Measurements from ENCODE around the gene PRCD.
"Not testable (repeated sequence)": the region's sequence is repeated elsewhere in the genome, so short reads cannot be mapped to it uniquely, and the experiment has no call there.

PRCD gene

GRCh38 chr17:76562734-76563148 lies 22.9 kb downstream of the PRCD start:
- Histone ChIP-seq H3K27ac (ENCODE audit: low read depth, low read length) (peak overlapping the region; percentile 18), H3K36me3 (ENCODE audit: control insufficient read depth in 5 of 5, insufficient read depth in 5 of 5, low read length in 5 of 5) (peaks cover 0 to 33% (median 17%) of the 10 kb centered on the region in 5 donors), H3K9me3 (ENCODE audit: control insufficient read depth in 5 of 5, low read length in 5 of 5) (no peaks in the 10 kb centered on the region), H3K4me1 (ENCODE audit: control insufficient read depth in 5 of 5, insufficient read depth in 5 of 5, low read length in 5 of 5) (peaks cover 15 to 59% (median 50%) of the 10 kb centered on the region in 5 donors), H3K4me3 (ENCODE audit: low read depth in 1 of 5, low read length in 5 of 5) (no peak overlapping the region), H3K9ac (ENCODE audit: low read length in 5 of 5) (no peak overlapping the region), H3K27me3 (ENCODE audit: control insufficient read depth in 5 of 5, insufficient read depth in 4 of 5, low read length in 5 of 5) (no peaks in the 10 kb centered on the region)

GRCh38 chr17:76563359-76563758 lies 23.5 kb downstream of the PRCD start:
- Histone ChIP-seq H3K4me1 (ENCODE audit: control insufficient read depth in 5 of 5, insufficient read depth in 5 of 5, low read length in 5 of 5) (peaks cover 13 to 56% (median 48%) of the 10 kb centered on the region in 5 donors), H3K36me3 (ENCODE audit: control insufficient read depth in 5 of 5, insufficient read depth in 5 of 5, low read length in 5 of 5) (peaks cover 0 to 33% (median 17%) of the 10 kb centered on the region in 5 donors), H3K27ac (ENCODE audit: low read depth, low read length) (peak overlapping the region; percentile 18)
- not testable (repeated sequence) for H3K9ac ChIP-seq (ENCODE audit: low read length in 5 of 5); H3K27me3 ChIP-seq (ENCODE audit: control insufficient read depth in 5 of 5, insufficient read depth in 4 of 5, low read length in 5 of 5); H3K9me3 ChIP-seq (ENCODE audit: control insufficient read depth in 5 of 5, low read length in 5 of 5); H3K4me3 ChIP-seq (ENCODE audit: low read depth in 1 of 5, low read length in 5 of 5)

- H3K27me3 ChIP-seq (ENCODE audit: control insufficient read depth in 5 of 5, insufficient read depth in 4 of 5, low read length in 5 of 5); H3K9ac ChIP-seq (ENCODE audit: low read length in 5 of 5); H3K9me3 ChIP-seq (ENCODE audit: control insufficient read depth in 5 of 5, low read length in 5 of 5); H3K4me3 ChIP-seq (ENCODE audit: low read depth in 1 of 5, low read length in 5 of 5): not testable (repeated sequence)
- H3K36me3 ChIP-seq (ENCODE audit: control insufficient read depth in 5 of 5, insufficient read depth in 5 of 5, low read length in 5 of 5): peaks cover 0 to 30% (median 17%) of the 10 kb centered on the region in 5 donors
- peak overlapping the region; percentile 18 for H3K27ac ChIP-seq (ENCODE audit: low read depth, low read length)
- H3K4me1 ChIP-seq (ENCODE audit: control insufficient read depth in 5 of 5, insufficient read depth in 5 of 5, low read length in 5 of 5): peaks cover 8 to 45% (median 37%) of the 10 kb centered on the region in 5 donors
Observed at GRCh38 chr17:76564991-76565727, 25.3 kb downstream of the PRCD start.

GRCh38 chr17:76565728-76566612 lies 26.1 kb downstream of the PRCD start:
- Histone ChIP-seq H3K27ac (ENCODE audit: low read depth, low read length) (peak overlapping the region; percentile 18), H3K4me3 (ENCODE audit: low read depth in 1 of 5, low read length in 5 of 5) (no peak overlapping the region), H3K9me3 (ENCODE audit: control insufficient read depth in 5 of 5, low read length in 5 of 5) (no peaks in the 10 kb centered on the region), H3K9ac (ENCODE audit: low read length in 5 of 5) (no peak overlapping the region), H3K4me1 (ENCODE audit: control insufficient read depth in 5 of 5, insufficient read depth in 5 of 5, low read length in 5 of 5) (peaks cover 6 to 39% (median 32%) of the 10 kb centered on the region in 5 donors), H3K27me3 (ENCODE audit: control insufficient read depth in 5 of 5, insufficient read depth in 4 of 5, low read length in 5 of 5) (no peaks in the 10 kb centered on the region), H3K36me3 (ENCODE audit: control insufficient read depth in 5 of 5, insufficient read depth in 5 of 5, low read length in 5 of 5) (peaks cover 0 to 29% (median 17%) of the 10 kb centered on the region in 5 donors)

GRCh38 chr17:76566613-76566943 lies 26.7 kb downstream of the PRCD start:
- Histone ChIP-seq H3K4me1 (ENCODE audit: control insufficient read depth in 5 of 5, insufficient read depth in 5 of 5, low read length in 5 of 5) (peaks cover 6 to 33% (median 26%) of the 10 kb centered on the region in 5 donors), H3K9me3 (ENCODE audit: control insufficient read depth in 5 of 5, low read length in 5 of 5) (no peaks in the 10 kb centered on the region), H3K27ac (ENCODE audit: low read depth, low read length) (no peak overlapping the region), H3K36me3 (ENCODE audit: control insufficient read depth in 5 of 5, insufficient read depth in 5 of 5, low read length in 5 of 5) (peaks cover 0 to 28% (median 16%) of the 10 kb centered on the region in 5 donors), H3K9ac (ENCODE audit: low read length in 5 of 5) (no peak overlapping the region), H3K27me3 (ENCODE audit: control insufficient read depth in 5 of 5, insufficient read depth in 4 of 5, low read length in 5 of 5) (no peaks in the 10 kb centered on the region), H3K4me3 (ENCODE audit: low read depth in 1 of 5, low read length in 5 of 5) (no peak overlapping the region)

- H3K4me3 ChIP-seq (ENCODE audit: low read depth in 1 of 5, low read length in 5 of 5): no peak overlapping the region
- peaks cover 2 to 29% (median 21%) of the 10 kb centered on the region in 5 donors for H3K4me1 ChIP-seq (ENCODE audit: control insufficient read depth in 5 of 5, insufficient read depth in 5 of 5, low read length in 5 of 5)
- H3K27me3 ChIP-seq (ENCODE audit: control insufficient read depth in 5 of 5, insufficient read depth in 4 of 5, low read length in 5 of 5): no peaks in the 10 kb centered on the region
- peaks cover 0 to 24% (median 12%) of the 10 kb centered on the region in 5 donors for H3K36me3 ChIP-seq (ENCODE audit: control insufficient read depth in 5 of 5, insufficient read depth in 5 of 5, low read length in 5 of 5)
- H3K9me3 ChIP-seq (ENCODE audit: control insufficient read depth in 5 of 5, low read length in 5 of 5): no peaks in the 10 kb centered on the region
- no peak overlapping the region for H3K27ac ChIP-seq (ENCODE audit: low read depth, low read length)
- no peak overlapping the region for H3K9ac ChIP-seq (ENCODE audit: low read length in 5 of 5)
Observed at GRCh38 chr17:76566988-76567431, 27.2 kb downstream of the PRCD start.

GRCh38 chr17:76567634-76568432 lies 28.0 kb downstream of the PRCD start:
- no peaks in the 10 kb centered on the region for H3K9me3 ChIP-seq (ENCODE audit: control insufficient read depth in 5 of 5, low read length in 5 of 5)
- H3K27me3 ChIP-seq (ENCODE audit: control insufficient read depth in 5 of 5, insufficient read depth in 4 of 5, low read length in 5 of 5): no peaks in the 10 kb centered on the region
- peaks cover 0 to 19% (median 12%) of the 10 kb centered on the region in 5 donors for H3K36me3 ChIP-seq (ENCODE audit: control insufficient read depth in 5 of 5, insufficient read depth in 5 of 5, low read length in 5 of 5)
- H3K27ac ChIP-seq (ENCODE audit: low read depth, low read length): no peak overlapping the region
- H3K4me3 ChIP-seq (ENCODE audit: low read depth in 1 of 5, low read length in 5 of 5): no peak overlapping the region
- H3K4me1 ChIP-seq (ENCODE audit: control insufficient read depth in 5 of 5, insufficient read depth in 5 of 5, low read length in 5 of 5): peaks cover under 1 to 22% (median 15%) of the 10 kb centered on the region in 5 donors
- H3K9ac ChIP-seq (ENCODE audit: low read length in 5 of 5): no peak overlapping the region

- Histone ChIP-seq H3K4me3 (ENCODE audit: low read depth in 1 of 5, low read length in 5 of 5) (no peak overlapping the region), H3K27ac (ENCODE audit: low read depth, low read length) (no peak overlapping the region), H3K9ac (ENCODE audit: low read length in 5 of 5) (no peak overlapping the region), H3K9me3 (ENCODE audit: control insufficient read depth in 5 of 5, low read length in 5 of 5) (no peaks in the 10 kb centered on the region), H3K4me1 (ENCODE audit: control insufficient read depth in 5 of 5, insufficient read depth in 5 of 5, low read length in 5 of 5) (peaks cover 0 to 21% (median 14%) of the 10 kb centered on the region in 5 donors), H3K27me3 (ENCODE audit: control insufficient read depth in 5 of 5, insufficient read depth in 4 of 5, low read length in 5 of 5) (no peaks in the 10 kb centered on the region), H3K36me3 (ENCODE audit: control insufficient read depth in 5 of 5, insufficient read depth in 5 of 5, low read length in 5 of 5) (peaks cover 0 to 19% (median 12%) of the 10 kb centered on the region in 5 donors)
Observed at GRCh38 chr17:76568811-76569221, 29.0 kb downstream of the PRCD start.

- peaks cover 0 to 21% (median 14%) of the 10 kb centered on the region in 5 donors for H3K4me1 ChIP-seq (ENCODE audit: control insufficient read depth in 5 of 5, insufficient read depth in 5 of 5, low read length in 5 of 5)
- H3K9me3 ChIP-seq (ENCODE audit: control insufficient read depth in 5 of 5, low read length in 5 of 5): no peaks in the 10 kb centered on the region
- H3K4me3 ChIP-seq (ENCODE audit: low read depth in 1 of 5, low read length in 5 of 5): no peak overlapping the region
- H3K27me3 ChIP-seq (ENCODE audit: control insufficient read depth in 5 of 5, insufficient read depth in 4 of 5, low read length in 5 of 5): no peaks in the 10 kb centered on the region
- no peak overlapping the region for H3K27ac ChIP-seq (ENCODE audit: low read depth, low read length)
- H3K9ac ChIP-seq (ENCODE audit: low read length in 5 of 5): peak overlapping the region in 1 of 5 donors; percentile 25
- H3K36me3 ChIP-seq (ENCODE audit: control insufficient read depth in 5 of 5, insufficient read depth in 5 of 5, low read length in 5 of 5): peaks cover 0 to 15% (median 9%) of the 10 kb centered on the region in 5 donors
Observed at GRCh38 chr17:76569607-76570279, 29.9 kb downstream of the PRCD start.

All from subcutaneous abdominal adipose tissue (tissue), 5 donors.